Stimulated activated naive CD8-positive, alpha-beta T cell treated with anti-CD3 and anti-CD28 coated beads, Interleukin-15, amount 100 ng/mL, for 72 hours (primary cell): ENCODE data around the gene MTTP.

Source experiments
- ATAC-seq: fragments of 150-1000 bp; cut with Tn5 transposase; 2 replicates; pipeline ENCODE4 v1.10.0; 2021; ENCODE audit warnings: mild to moderate bottlenecking, moderate library complexity
- DNase-seq, 2 donors: peaks; one replicate each; pipeline ENCODE4 v3.0.0; 2021 to 2022
- H3K27ac Mint-ChIP-seq, 2 donors: one replicate each; pipeline ENCODE4 v1.8.0; 2022; ENCODE audit warnings: mild to moderate bottlenecking in 2 of 2, mixed read lengths in 2 of 2, moderate library complexity in 2 of 2
- H3K27me3 Mint-ChIP-seq: one replicate; pipeline ENCODE4 v1.8.0; 2022; ENCODE audit warnings: mixed read lengths
- H3K4me1 Mint-ChIP-seq: one replicate; pipeline ENCODE4 v1.8.0; 2022; ENCODE audit warnings: mild to moderate bottlenecking, mixed read lengths
- H3K4me3 Mint-ChIP-seq, 2 donors: one replicate each; pipeline ENCODE4 v1.8.0; 2022; ENCODE audit warnings: mild to moderate bottlenecking in 2 of 2, mixed read lengths in 2 of 2, moderate library complexity in 1 of 2
- H3K9me3 Mint-ChIP-seq, 2 donors: one replicate each; pipeline ENCODE4 v1.8.0; 2022; ENCODE audit warnings: mixed read lengths in 2 of 2

The MTTP gene

GRCh38 chr4:99665983-99666382 lies 91.4 kb downstream of the MTTP start:
- no peaks in the 10 kb centered on the region for H3K4me1 Mint-ChIP-seq

DNA sequence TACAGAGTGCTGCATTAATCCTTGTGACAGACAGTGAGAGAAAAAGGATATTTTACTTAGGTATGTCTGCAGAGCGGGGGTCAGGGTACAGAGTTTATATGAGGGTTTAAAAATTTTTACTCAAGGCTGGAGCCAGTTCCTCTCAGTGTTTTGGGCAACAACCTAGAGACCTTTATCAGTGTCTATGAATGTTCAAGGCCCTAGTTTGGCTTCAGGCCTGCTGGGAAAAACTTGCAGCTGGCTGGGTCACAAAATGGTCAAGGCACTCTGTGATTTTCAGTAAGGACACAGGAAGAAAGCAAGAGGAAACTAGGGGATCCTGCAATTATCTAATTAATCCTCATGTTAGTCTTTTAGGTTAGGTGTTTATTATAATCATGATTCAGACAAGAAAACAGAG lies 93.8 kb downstream of the MTTP start:
- peaks cover 22 to 29% of the 10 kb centered on the region in 2 donors for H3K9me3 Mint-ChIP-seq
- no peak overlapping the region for H3K27ac Mint-ChIP-seq
- DNase-seq (no peak), ATAC-seq (no peak)
- H3K4me1 Mint-ChIP-seq: no peaks in the 10 kb centered on the region
- H3K4me3 Mint-ChIP-seq: no peak overlapping the region
- H3K27me3 Mint-ChIP-seq: peaks cover 34% of the 10 kb centered on the region

More at GRCh38 chr4:99665983-99666382, 91.4 kb downstream of the MTTP start:
- no peak overlapping the region for H3K27ac Mint-ChIP-seq
- peaks cover 23% of the 10 kb centered on the region for H3K27me3 Mint-ChIP-seq
- DNase-seq (no peak), ATAC-seq (no peak)
- H3K4me3 Mint-ChIP-seq: no peak overlapping the region
- peaks cover 5 to 9% of the 10 kb centered on the region in 2 donors for H3K9me3 Mint-ChIP-seq

GRCh38 chr4:99669084-99669483 lies 94.5 kb downstream of the MTTP start:
- H3K27ac Mint-ChIP-seq: no peak overlapping the region
- no peaks in the 10 kb centered on the region for H3K4me1 Mint-ChIP-seq
- peaks cover 34% of the 10 kb centered on the region for H3K27me3 Mint-ChIP-seq
- DNase-seq: no peak
- no peak overlapping the region for H3K4me3 Mint-ChIP-seq
- no peak for ATAC-seq
- peaks cover 28 to 35% of the 10 kb centered on the region in 2 donors for H3K9me3 Mint-ChIP-seq

DNA sequence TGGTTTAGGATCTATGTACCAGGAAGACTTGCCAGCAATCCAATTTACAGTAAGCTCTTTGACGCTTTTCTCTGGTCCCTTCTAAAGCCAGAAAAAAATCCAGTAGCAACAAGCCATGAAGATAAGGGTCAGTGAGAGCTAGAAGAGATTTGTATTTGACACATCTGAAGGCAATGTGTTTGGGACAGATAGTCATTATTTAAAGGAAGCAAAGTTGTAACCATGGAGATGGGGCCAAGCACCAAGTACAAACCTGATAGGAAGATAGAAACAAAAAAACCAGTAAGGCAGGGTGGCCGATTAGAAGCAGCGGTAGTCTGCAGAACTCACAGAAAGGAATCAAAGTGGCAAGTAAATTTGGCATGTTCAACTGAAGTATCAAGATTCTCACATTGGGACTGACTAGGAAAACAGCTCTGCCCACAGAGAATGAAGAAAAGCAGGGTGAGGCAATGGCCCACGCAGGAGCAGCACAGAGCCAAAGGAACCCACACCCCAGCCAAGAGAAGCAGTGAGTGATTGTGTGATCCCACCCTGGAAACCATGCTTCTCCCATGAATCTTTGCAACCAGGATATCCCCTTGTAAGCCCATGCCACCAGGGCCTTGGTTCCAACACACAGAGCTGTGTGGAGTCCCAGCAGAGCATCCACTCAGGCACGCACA lies 95.9 kb downstream of the MTTP start:
- Mint-ChIP-seq H3K27me3 (peaks cover 33% of the 10 kb centered on the region), H3K27ac (no peak overlapping the region)
- no peak for ATAC-seq

More for the DNA sequence above, 95.9 kb downstream of the MTTP start:
- Mint-ChIP-seq H3K9me3 (peaks cover 28 to 42% of the 10 kb centered on the region in 2 donors), H3K4me1 (no peaks in the 10 kb centered on the region), H3K4me3 (no peak overlapping the region)
- DNase-seq: no peak
